HepG2 (cell line): ENCODE data around the gene FAM187B. TPM values are rescaled to one million over a fixed set of nuclear protein-coding genes. Genes with fewer than 3 reads are reported as not detected.

ENCODE experiments used
- CHD2 ChIP-seq: IDR thresholded peaks from 2 replicates; pipeline ENCODE4 v1.6.1; 2011; ENCODE audit warnings: low read depth, low read length, improper control_type of control experiment
- CHD4 ChIP-seq: fragments of 200-600 bp; sonication (generic); IDR thresholded peaks from 2 replicates; pipeline ENCODE4 v1.7.0; 2017; ENCODE audit warnings: mild to moderate bottlenecking, low read length, borderline replicate concordance
- GATA4 ChIP-seq: sonication (generic); IDR thresholded peaks from 2 replicates; pipeline ENCODE4 v1.6.1; 2016; ENCODE audit warnings: antibody characterized with exemption, low read depth, borderline replicate concordance
- GZF1 ChIP-seq: sonication (generic); formaldehyde crosslinking; IDR thresholded peaks from 2 replicates; pipeline ENCODE4 v1.5.1; 2020; ENCODE audit warnings: mild to moderate bottlenecking, missing genetic modification reagents
- HCFC1 ChIP-seq: fragments of 150-350 bp; IDR thresholded peaks from 2 replicates; pipeline ENCODE4 v1.6.1; 2014; ENCODE audit warnings: low read depth, low read length
- PHF21A ChIP-seq: sonication (generic); formaldehyde crosslinking; IDR thresholded peaks from 2 replicates; pipeline ENCODE4 v1.5.0; 2020; ENCODE audit warnings: mild to moderate bottlenecking, missing genetic modification reagents
- TEF ChIP-seq: sonication (generic); formaldehyde crosslinking; IDR thresholded peaks from 2 replicates; pipeline ENCODE4 v1.5.0; 2020; ENCODE audit warnings: missing genetic modification reagents
- ZNF30 ChIP-seq: sonication (generic); formaldehyde crosslinking; IDR thresholded peaks from 2 replicates; pipeline ENCODE4 v1.5.0; 2020; ENCODE audit warnings: mild to moderate bottlenecking, missing genetic modification reagents
- polyA plus RNA-seq, 8 experiments: library from polyadenylated mRNA; depleted of rRNA in 3 of 8; stranded (reverse) in 7 of 8; unstranded in 1 of 8; fragments of >200 nt; fragmentation: Illumina TruSeq in 4 of 8; extraction: Trizol in 4 of 8; gene quantifications; 2 replicates each; pipeline versions ENCODE4 v1.2.1 to v1.2.3, GENCODE V29; 2011 to 2016; ENCODE audit warnings: low read depth in 4 of 8, missing spikeins in 1 of 8, mixed read lengths in 1 of 8; ENCODE audit not compliant: insufficient read depth in 1 of 8
- total RNA-seq, 5 experiments: library from RNA; depleted of rRNA; stranded (reverse); fragments of >200 nt; fragmentation: Illumina TruSeq; extraction: Trizol; gene quantifications; 2 replicates each; pipeline ENCODE4 v1.2.3, GENCODE V29; 2016; ENCODE audit warnings: low read depth in 1 of 5
- TF ChIP-seq, protein P1 (sequence below): sonication (generic); formaldehyde crosslinking; IDR thresholded peaks from 2 replicates; pipeline ENCODE4 v1.4.0; 2020; ENCODE audit warnings: mild to moderate bottlenecking, missing genetic modification reagents, borderline replicate concordance
- TF ChIP-seq, protein P2 (sequence below): sonication (generic); formaldehyde crosslinking; IDR thresholded peaks from 2 replicates; pipeline ENCODE4 v1.9.0; 2021; ENCODE audit warnings: mild to moderate bottlenecking, missing genetic modification reagents
- TF ChIP-seq, protein P3 (sequence below): IDR thresholded peaks from 2 replicates; pipeline ENCODE4 v1.6.1; 2016; ENCODE audit warnings: low read depth, missing genetic modification reagents, missing compliant biosample characterization
- TF ChIP-seq, protein P4 (sequence below): sonication (generic); formaldehyde crosslinking; IDR thresholded peaks from 2 replicates; pipeline ENCODE4 v1.8.0; 2022; ENCODE audit warnings: mild to moderate bottlenecking, missing genetic modification reagents; ENCODE audit not compliant: insufficient replicate concordance

Gene FAM187B
- total and polyA plus RNA-seq, 2 of the 13 experiments (the other 11 are each of a cell fraction or from before 2014, with no cell fraction given), result not detected

GRCh38 chr19:35249146-35249847 is 20.8 kb upstream of the FAM187B start (continued):
- TF ChIP-seq, protein P1, sequence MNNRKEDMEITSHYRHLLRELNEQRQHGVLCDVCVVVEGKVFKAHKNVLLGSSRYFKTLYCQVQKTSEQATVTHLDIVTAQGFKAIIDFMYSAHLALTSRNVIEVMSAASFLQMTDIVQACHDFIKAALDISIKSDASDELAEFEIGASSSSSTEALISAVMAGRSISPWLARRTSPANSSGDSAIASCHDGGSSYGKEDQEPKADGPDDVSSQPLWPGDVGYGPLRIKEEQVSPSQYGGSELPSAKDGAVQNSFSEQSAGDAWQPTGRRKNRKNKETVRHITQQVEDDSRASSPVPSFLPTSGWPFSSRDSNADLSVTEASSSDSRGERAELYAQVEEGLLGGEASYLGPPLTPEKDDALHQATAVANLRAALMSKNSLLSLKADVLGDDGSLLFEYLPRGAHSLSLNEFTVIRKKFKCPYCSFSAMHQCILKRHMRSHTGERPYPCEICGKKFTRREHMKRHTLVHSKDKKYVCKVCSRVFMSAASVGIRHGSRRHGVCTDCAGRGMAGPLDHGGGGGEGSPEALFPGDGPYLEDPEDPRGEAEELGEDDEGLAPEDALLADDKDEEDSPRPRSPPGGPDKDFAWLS (CRISPR knock-in tag), result 0 out of 2 replicates have a peak, but pooled peaks have one; percentile 41
- TF ChIP-seq PHF21A (no peak), ZNF30 (CRISPR knock-in tag) (no peak), TEF (CRISPR knock-in tag) (no peak), CHD4 (no peak), GZF1 (no peak), CHD2 (no peak), HCFC1 (no peak), GATA4 (no peak)
- TF ChIP-seq, protein P2, sequence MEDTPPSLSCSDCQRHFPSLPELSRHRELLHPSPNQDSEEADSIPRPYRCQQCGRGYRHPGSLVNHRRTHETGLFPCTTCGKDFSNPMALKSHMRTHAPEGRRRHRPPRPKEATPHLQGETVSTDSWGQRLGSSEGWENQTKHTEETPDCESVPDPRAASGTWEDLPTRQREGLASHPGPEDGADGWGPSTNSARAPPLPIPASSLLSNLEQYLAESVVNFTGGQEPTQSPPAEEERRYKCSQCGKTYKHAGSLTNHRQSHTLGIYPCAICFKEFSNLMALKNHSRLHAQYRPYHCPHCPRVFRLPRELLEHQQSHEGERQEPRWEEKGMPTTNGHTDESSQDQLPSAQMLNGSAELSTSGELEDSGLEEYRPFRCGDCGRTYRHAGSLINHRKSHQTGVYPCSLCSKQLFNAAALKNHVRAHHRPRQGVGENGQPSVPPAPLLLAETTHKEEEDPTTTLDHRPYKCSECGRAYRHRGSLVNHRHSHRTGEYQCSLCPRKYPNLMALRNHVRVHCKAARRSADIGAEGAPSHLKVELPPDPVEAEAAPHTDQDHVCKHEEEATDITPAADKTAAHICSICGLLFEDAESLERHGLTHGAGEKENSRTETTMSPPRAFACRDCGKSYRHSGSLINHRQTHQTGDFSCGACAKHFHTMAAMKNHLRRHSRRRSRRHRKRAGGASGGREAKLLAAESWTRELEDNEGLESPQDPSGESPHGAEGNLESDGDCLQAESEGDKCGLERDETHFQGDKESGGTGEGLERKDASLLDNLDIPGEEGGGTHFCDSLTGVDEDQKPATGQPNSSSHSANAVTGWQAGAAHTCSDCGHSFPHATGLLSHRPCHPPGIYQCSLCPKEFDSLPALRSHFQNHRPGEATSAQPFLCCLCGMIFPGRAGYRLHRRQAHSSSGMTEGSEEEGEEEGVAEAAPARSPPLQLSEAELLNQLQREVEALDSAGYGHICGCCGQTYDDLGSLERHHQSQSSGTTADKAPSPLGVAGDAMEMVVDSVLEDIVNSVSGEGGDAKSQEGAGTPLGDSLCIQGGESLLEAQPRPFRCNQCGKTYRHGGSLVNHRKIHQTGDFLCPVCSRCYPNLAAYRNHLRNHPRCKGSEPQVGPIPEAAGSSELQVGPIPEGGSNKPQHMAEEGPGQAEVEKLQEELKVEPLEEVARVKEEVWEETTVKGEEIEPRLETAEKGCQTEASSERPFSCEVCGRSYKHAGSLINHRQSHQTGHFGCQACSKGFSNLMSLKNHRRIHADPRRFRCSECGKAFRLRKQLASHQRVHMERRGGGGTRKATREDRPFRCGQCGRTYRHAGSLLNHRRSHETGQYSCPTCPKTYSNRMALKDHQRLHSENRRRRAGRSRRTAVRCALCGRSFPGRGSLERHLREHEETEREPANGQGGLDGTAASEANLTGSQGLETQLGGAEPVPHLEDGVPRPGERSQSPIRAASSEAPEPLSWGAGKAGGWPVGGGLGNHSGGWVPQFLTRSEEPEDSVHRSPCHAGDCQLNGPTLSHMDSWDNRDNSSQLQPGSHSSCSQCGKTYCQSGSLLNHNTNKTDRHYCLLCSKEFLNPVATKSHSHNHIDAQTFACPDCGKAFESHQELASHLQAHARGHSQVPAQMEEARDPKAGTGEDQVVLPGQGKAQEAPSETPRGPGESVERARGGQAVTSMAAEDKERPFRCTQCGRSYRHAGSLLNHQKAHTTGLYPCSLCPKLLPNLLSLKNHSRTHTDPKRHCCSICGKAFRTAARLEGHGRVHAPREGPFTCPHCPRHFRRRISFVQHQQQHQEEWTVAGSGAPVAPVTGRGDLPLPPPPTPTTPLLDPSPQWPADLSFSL (CRISPR knock-in tag), result peak; percentile 2; the same call in 1 of the 2 replicates
- TF ChIP-seq, protein P3, sequence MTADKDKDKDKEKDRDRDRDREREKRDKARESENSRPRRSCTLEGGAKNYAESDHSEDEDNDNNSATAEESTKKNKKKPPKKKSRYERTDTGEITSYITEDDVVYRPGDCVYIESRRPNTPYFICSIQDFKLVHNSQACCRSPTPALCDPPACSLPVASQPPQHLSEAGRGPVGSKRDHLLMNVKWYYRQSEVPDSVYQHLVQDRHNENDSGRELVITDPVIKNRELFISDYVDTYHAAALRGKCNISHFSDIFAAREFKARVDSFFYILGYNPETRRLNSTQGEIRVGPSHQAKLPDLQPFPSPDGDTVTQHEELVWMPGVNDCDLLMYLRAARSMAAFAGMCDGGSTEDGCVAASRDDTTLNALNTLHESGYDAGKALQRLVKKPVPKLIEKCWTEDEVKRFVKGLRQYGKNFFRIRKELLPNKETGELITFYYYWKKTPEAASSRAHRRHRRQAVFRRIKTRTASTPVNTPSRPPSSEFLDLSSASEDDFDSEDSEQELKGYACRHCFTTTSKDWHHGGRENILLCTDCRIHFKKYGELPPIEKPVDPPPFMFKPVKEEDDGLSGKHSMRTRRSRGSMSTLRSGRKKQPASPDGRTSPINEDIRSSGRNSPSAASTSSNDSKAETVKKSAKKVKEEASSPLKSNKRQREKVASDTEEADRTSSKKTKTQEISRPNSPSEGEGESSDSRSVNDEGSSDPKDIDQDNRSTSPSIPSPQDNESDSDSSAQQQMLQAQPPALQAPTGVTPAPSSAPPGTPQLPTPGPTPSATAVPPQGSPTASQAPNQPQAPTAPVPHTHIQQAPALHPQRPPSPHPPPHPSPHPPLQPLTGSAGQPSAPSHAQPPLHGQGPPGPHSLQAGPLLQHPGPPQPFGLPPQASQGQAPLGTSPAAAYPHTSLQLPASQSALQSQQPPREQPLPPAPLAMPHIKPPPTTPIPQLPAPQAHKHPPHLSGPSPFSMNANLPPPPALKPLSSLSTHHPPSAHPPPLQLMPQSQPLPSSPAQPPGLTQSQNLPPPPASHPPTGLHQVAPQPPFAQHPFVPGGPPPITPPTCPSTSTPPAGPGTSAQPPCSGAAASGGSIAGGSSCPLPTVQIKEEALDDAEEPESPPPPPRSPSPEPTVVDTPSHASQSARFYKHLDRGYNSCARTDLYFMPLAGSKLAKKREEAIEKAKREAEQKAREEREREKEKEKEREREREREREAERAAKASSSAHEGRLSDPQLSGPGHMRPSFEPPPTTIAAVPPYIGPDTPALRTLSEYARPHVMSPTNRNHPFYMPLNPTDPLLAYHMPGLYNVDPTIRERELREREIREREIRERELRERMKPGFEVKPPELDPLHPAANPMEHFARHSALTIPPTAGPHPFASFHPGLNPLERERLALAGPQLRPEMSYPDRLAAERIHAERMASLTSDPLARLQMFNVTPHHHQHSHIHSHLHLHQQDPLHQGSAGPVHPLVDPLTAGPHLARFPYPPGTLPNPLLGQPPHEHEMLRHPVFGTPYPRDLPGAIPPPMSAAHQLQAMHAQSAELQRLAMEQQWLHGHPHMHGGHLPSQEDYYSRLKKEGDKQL (CRISPR knock-in tag), result no peak
- TF ChIP-seq, protein P4, sequence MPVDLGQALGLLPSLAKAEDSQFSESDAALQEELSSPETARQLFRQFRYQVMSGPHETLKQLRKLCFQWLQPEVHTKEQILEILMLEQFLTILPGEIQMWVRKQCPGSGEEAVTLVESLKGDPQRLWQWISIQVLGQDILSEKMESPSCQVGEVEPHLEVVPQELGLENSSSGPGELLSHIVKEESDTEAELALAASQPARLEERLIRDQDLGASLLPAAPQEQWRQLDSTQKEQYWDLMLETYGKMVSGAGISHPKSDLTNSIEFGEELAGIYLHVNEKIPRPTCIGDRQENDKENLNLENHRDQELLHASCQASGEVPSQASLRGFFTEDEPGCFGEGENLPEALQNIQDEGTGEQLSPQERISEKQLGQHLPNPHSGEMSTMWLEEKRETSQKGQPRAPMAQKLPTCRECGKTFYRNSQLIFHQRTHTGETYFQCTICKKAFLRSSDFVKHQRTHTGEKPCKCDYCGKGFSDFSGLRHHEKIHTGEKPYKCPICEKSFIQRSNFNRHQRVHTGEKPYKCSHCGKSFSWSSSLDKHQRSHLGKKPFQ (CRISPR knock-in tag), result no peak
